IMR-90 (cell line): ENCODE data around the gene DENND2D. TPM values are rescaled to one million over a fixed set of nuclear protein-coding genes. Genes with fewer than 3 reads are reported as not detected.

Source experiments
- ATAC-seq: fragments of 200-7000 bp; cut with Tn5 transposase; 2 replicates; pipeline ENCODE4 v1.9.1; 2020; ENCODE audit warnings: low read depth, mild to moderate bottlenecking, moderate library complexity
- BruUV-seq: library from RNA; stranded (reverse); fragments of 400-500 nt; replicated peaks from 2 replicates; lab custom pipeline; 2021; lab: Mats Ljungman, UMichigan
- CTCF ChIA-PET: fragments of 300-600 bp; formaldehyde crosslinking; extraction: SDS; loops from one replicate; lab custom pipeline; 2021; ENCODE audit warnings: antibody characterized with exemption; lab: Yijun Ruan, JAX
- POLR2A ChIA-PET: fragments of 300-600 bp; sonication (Branson Sonifier 250); formaldehyde crosslinking; loops from one replicate; lab custom pipeline; 2022; ENCODE audit warnings: antibody characterized with exemption; ENCODE audit not compliant: unreplicated experiment; lab: Charles Lee
- DNase-seq: peaks from one replicate; pipeline ENCODE4 v3.0.0; 2013
- H2AFZ ChIP-seq: replicated peaks from 2 replicates; pipeline ENCODE3; 2013; ENCODE audit warnings: low read length, mild to moderate bottlenecking; ENCODE audit not compliant: poor library complexity
- H2AK5ac ChIP-seq: 2 replicates; pipeline ENCODE4 v1.6.1; 2013; ENCODE audit warnings: low read depth, low read length, inconsistent platforms
- H2AK9ac ChIP-seq: replicated peaks from 2 replicates; pipeline ENCODE3; 2013; ENCODE audit warnings: mild to moderate bottlenecking, low read depth, low read length, moderate library complexity; ENCODE audit not compliant: poor library complexity
- H2BK120ac ChIP-seq: 2 replicates; pipeline ENCODE4 v1.6.1; 2013; ENCODE audit warnings: low read depth, low read length, inconsistent platforms
- H2BK15ac ChIP-seq: 3 replicates; pipeline ENCODE4 v1.6.1; 2013; ENCODE audit warnings: low read depth, low read length, inconsistent platforms
- H2BK20ac ChIP-seq: 2 replicates; pipeline ENCODE4 v1.6.1; 2013; ENCODE audit warnings: low read depth, mild to moderate bottlenecking, inconsistent platforms, low read length, moderate library complexity
- H2BK5ac ChIP-seq: 2 replicates; pipeline ENCODE4 v1.6.1; 2013; ENCODE audit warnings: mild to moderate bottlenecking, low read depth, low read length, inconsistent platforms; ENCODE audit not compliant: poor library complexity, severe bottlenecking
- H3K14ac ChIP-seq: replicated peaks from 2 replicates; pipeline ENCODE4 v1.6.1; 2013; ENCODE audit warnings: low read depth, low read length, inconsistent platforms
- H3K18ac ChIP-seq: 2 replicates; pipeline ENCODE4 v1.6.1; 2013; ENCODE audit warnings: low read depth, low read length, control low read depth
- H3K23ac ChIP-seq: 2 replicates; pipeline ENCODE4 v1.6.1; 2013; ENCODE audit warnings: low read depth, low read length, inconsistent platforms
- H3K27ac ChIP-seq: 2 replicates; pipeline ENCODE4 v1.5.1; 2013; ENCODE audit warnings: mild to moderate bottlenecking, control low read depth, low read length; ENCODE audit not compliant: insufficient read depth
- H3K27me3 ChIP-seq: 2 replicates; pipeline ENCODE4 v1.6.1; 2013; ENCODE audit warnings: low read length; ENCODE audit not compliant: control insufficient read depth, insufficient read depth
- H3K36me3 ChIP-seq: 2 replicates; pipeline ENCODE4 v1.6.1; 2013; ENCODE audit warnings: low read length, mixed read lengths; ENCODE audit not compliant: control insufficient read depth, insufficient read depth
- H3K4ac ChIP-seq: 2 replicates; pipeline ENCODE4 v1.6.1; 2013; ENCODE audit warnings: low read depth, low read length, inconsistent platforms
- H3K4me1 ChIP-seq: 2 replicates; pipeline ENCODE4 v1.6.1; 2013; ENCODE audit warnings: low read length, mixed read lengths; ENCODE audit not compliant: control insufficient read depth, insufficient read depth
- H3K4me2 ChIP-seq: 2 replicates; pipeline ENCODE4 v1.6.1; 2013; ENCODE audit warnings: low read depth, mild to moderate bottlenecking, control low read depth, low read length, moderate library complexity
- H3K4me3 ChIP-seq: 2 replicates; pipeline ENCODE4 v1.5.1; 2013; ENCODE audit warnings: low read depth, mild to moderate bottlenecking, control low read depth, low read length, moderate library complexity; ENCODE audit not compliant: insufficient read depth
- H3K56ac ChIP-seq: 2 replicates; pipeline ENCODE4 v1.6.1; 2013; ENCODE audit warnings: low read length, inconsistent platforms; ENCODE audit not compliant: insufficient read depth; ENCODE audit errors: extremely low read depth
- H3K79me1 ChIP-seq, 2 experiments: 2 replicates each; pipeline ENCODE4 v1.6.1; 2013; ENCODE audit warnings: low read length in 2 of 2, inconsistent platforms in 1 of 2, low read depth in 1 of 2
- H3K9ac ChIP-seq: 2 replicates; pipeline ENCODE4 v1.6.1; 2013; ENCODE audit warnings: low read depth, low read length, control low read depth
- H3K9me1 ChIP-seq: 2 replicates; pipeline ENCODE4 v1.6.1; 2013; ENCODE audit warnings: low read length, inconsistent platforms; ENCODE audit not compliant: insufficient read depth
- H3K9me3 ChIP-seq: 2 replicates; pipeline ENCODE4 v1.6.1; 2013; ENCODE audit warnings: low read length; ENCODE audit not compliant: control insufficient read depth, insufficient read depth
- H4K20me1 ChIP-seq: 2 replicates; pipeline ENCODE4 v1.6.1; 2013; ENCODE audit warnings: low read length, inconsistent platforms; ENCODE audit not compliant: insufficient read depth
- H4K5ac ChIP-seq: 2 replicates; pipeline ENCODE4 v1.6.1; 2013; ENCODE audit warnings: mild to moderate bottlenecking, low read depth, low read length, control low read depth
- H4K8ac ChIP-seq, 2 experiments: 2 replicates each; pipeline ENCODE4 v1.6.1; 2013; ENCODE audit warnings: low read depth in 2 of 2, low read length in 2 of 2, control low read depth in 1 of 2, inconsistent platforms in 1 of 2
- H4K91ac ChIP-seq: 2 replicates; pipeline ENCODE4 v1.6.1; 2013; ENCODE audit warnings: low read depth, low read length, inconsistent platforms; ENCODE audit not compliant: insufficient read depth
- BHLHE40 ChIP-seq: fragments of 150-350 bp; IDR thresholded peaks from 2 replicates; pipeline ENCODE4 v1.6.1; 2016; ENCODE audit warnings: mild to moderate bottlenecking, low read depth, low read length
- CEBPB ChIP-seq: IDR thresholded peaks from 2 replicates; pipeline ENCODE4 v1.6.1; 2012; ENCODE audit warnings: low read depth, low read length, improper control_type of control experiment
- CHD1 ChIP-seq: IDR thresholded peaks from 2 replicates; pipeline ENCODE4 v1.6.1; 2012; ENCODE audit warnings: low read depth, low read length, improper control_type of control experiment
- CTCF ChIP-seq: conservative IDR thresholded peaks from 2 replicates; pipeline ENCODE4 v1.5.1; 2012; ENCODE audit warnings: mild to moderate bottlenecking, low read depth, low read length, improper control_type of control experiment
- ELK1 ChIP-seq: fragments of 150-350 bp; IDR thresholded peaks from 2 replicates; pipeline ENCODE4 v1.6.1; 2016; ENCODE audit warnings: low read depth, mild to moderate bottlenecking, low read length, moderate library complexity, borderline replicate concordance
- FOS ChIP-seq: fragments of 150-350 bp; IDR thresholded peaks from 2 replicates; pipeline ENCODE4 v1.6.1; 2016; ENCODE audit warnings: low read depth, low read length
- MAFK ChIP-seq: IDR thresholded peaks from 2 replicates; pipeline ENCODE4 v1.6.1; 2012; ENCODE audit warnings: low read depth, low read length, improper control_type of control experiment
- MAZ ChIP-seq: IDR thresholded peaks from 2 replicates; pipeline ENCODE4 v1.6.1; 2012; ENCODE audit warnings: low read depth, mild to moderate bottlenecking, low read length, improper control_type of control experiment, moderate library complexity, borderline replicate concordance
- MXI1 ChIP-seq: IDR thresholded peaks from 2 replicates; pipeline ENCODE4 v1.6.1; 2012; ENCODE audit warnings: low read depth, mild to moderate bottlenecking, low read length, moderate library complexity, borderline replicate concordance
- NFE2L2 ChIP-seq: fragments of 150-350 bp; IDR thresholded peaks from 2 replicates; pipeline ENCODE4 v1.6.1; 2016; ENCODE audit warnings: low read depth, mild to moderate bottlenecking, low read length
- POLR2A ChIP-seq: IDR thresholded peaks from 2 replicates; pipeline ENCODE4 v1.6.1; 2012; ENCODE audit warnings: mild to moderate bottlenecking, low read depth, low read length
- RAD21 ChIP-seq: IDR thresholded peaks from 2 replicates; pipeline ENCODE4 v1.6.1; 2012; ENCODE audit warnings: low read length, improper control_type of control experiment
- RCOR1 ChIP-seq: IDR thresholded peaks from 2 replicates; pipeline ENCODE4 v1.6.1; 2012; ENCODE audit warnings: mild to moderate bottlenecking, low read length, improper control_type of control experiment; ENCODE audit not compliant: insufficient replicate concordance
- RFX5 ChIP-seq: IDR thresholded peaks from 2 replicates; pipeline ENCODE4 v1.8.0; 2012; ENCODE audit warnings: low read depth, mild to moderate bottlenecking, low read length, moderate library complexity
- SMC3 ChIP-seq: fragments of 150-350 bp; IDR thresholded peaks from 2 replicates; pipeline ENCODE4 v1.6.1; 2016; ENCODE audit warnings: low read depth, mild to moderate bottlenecking, antibody characterized with exemption, low read length, moderate library complexity
- USF2 ChIP-seq: fragments of 150-350 bp; IDR thresholded peaks from 2 replicates; pipeline ENCODE4 v1.6.1; 2017; ENCODE audit warnings: mild to moderate bottlenecking, antibody characterized with exemption, low read length, low read depth
- WGBS, 2 experiments: methylation state at CpG; one replicate each; pipeline versions ENCODE4 v1.1.5 to v1.1.7; 2013; ENCODE audit warnings: missing lambda C conversion rate in 2 of 2; ENCODE audit not compliant: insufficient read length in 1 of 2; ENCODE audit errors: extremely low coverage in 2 of 2; 5-methylcytosine and 5-hydroxymethylcytosine counted together
- dilution Hi-C: fragments of 300-500 bp; cut with HindIII; formaldehyde crosslinking; loops from one replicate; pipeline ENCODE4 v1.14.3; 2018; ENCODE audit warnings: low sequenced_read_pairs; ENCODE audit not compliant: unreplicated experiment
- in situ Hi-C: fragments of 300-500 bp; cut with MboI; formaldehyde crosslinking; loops from 3 replicates; pipeline ENCODE4 v1.14.3; 2019; ENCODE audit warnings: low sequenced_read_pairs, inconsistent platforms, mixed read lengths
- intact Hi-C: fragments of 100-400 bp; cut with micrococcal nuclease; formaldehyde crosslinking; loops from 2 replicates; pipeline ENCODE4 v1.10.0; 2022
- polyA plus RNA-seq, 3 experiments: library from polyadenylated mRNA; depleted of rRNA; stranded (reverse); fragments of >200 nt; gene quantifications; 2 replicates each; pipeline ENCODE4 v1.2.3, GENCODE V29; 2012; ENCODE audit warnings: low replicate concordance in 1 of 3
- total RNA-seq: library from RNA; depleted of rRNA; stranded (reverse); fragments of >200 nt; gene quantifications from 2 replicates; pipeline ENCODE4 v1.2.3, GENCODE V29; 2012

Gene DENND2D
- total and polyA plus RNA-seq, 2 of the 4 experiments (the other 2 are of a cell fraction) = 0.86 to 0.90 TPM

GRCh38 chr1:111196213-111196612 is 4.2 kb downstream of the DENND2D start:
- Histone ChIP-seq H2AFZ (no peak overlapping the region), H3K27me3 (peaks cover 4% of the 10 kb centered on the region; the same call in 1 of the 2 replicates), H4K5ac (no peak overlapping the region), H4K91ac (no peak overlapping the region), H3K9ac (no peak overlapping the region), H3K4me1 (peaks cover 28% of the 10 kb centered on the region), H3K79me1 (0 out of 4 replicates have a peak, but pooled peaks cover 0 to 5% of the 10 kb centered on the region in 2 experiments), H3K9me1 (peaks cover 20% of the 10 kb centered on the region), H4K8ac (no peak overlapping the region), H3K23ac (no peak overlapping the region), H3K36me3 (no peaks in the 10 kb centered on the region), H3K56ac (no peak overlapping the region), H2BK15ac (no peak overlapping the region), H3K4ac (no peak overlapping the region), H2BK20ac (no peak overlapping the region), H2BK120ac (no peak overlapping the region), H3K14ac (no peak overlapping the region), H2AK5ac (no peak overlapping the region), H2BK5ac (no peak overlapping the region), H4K20me1 (no peaks in the 10 kb centered on the region), H3K18ac (no peak overlapping the region), H2AK9ac (no peak overlapping the region), H3K27ac (no peak overlapping the region), H3K4me2 (no peak overlapping the region), H3K9me3 (no peaks in the 10 kb centered on the region), H3K4me3 (no peak overlapping the region)
- dilution Hi-C loops = no loop called here
- intact Hi-C loops = no loop called here
- in situ Hi-C loops = no loop called here
- no CpG with 5 or more reads among the region's 2 CpGs for WGBS, 2 experiments
- no peak for TF ChIP-seq CHD1
- TF ChIP-seq CTCF = no peak
- no peak for TF ChIP-seq CEBPB
- TF ChIP-seq MAFK = no peak
- no peak for TF ChIP-seq USF2
- no peak for TF ChIP-seq NFE2L2
- TF ChIP-seq POLR2A = no peak
- no peak for TF ChIP-seq SMC3
- no peak for TF ChIP-seq MAZ
- TF ChIP-seq BHLHE40 = no peak
- no peak for TF ChIP-seq ELK1
- TF ChIP-seq RAD21 = no peak
- TF ChIP-seq RFX5 = no peak
- no peak for TF ChIP-seq MXI1
- TF ChIP-seq RCOR1 = no peak
- no peak for TF ChIP-seq FOS
- no peak for DNase-seq
- CTCF ChIA-PET = interaction anchor here (0.6 kb wide), 1 partner anchor 257 kb away, joined by 3 read pairs; no protein-coding TSS in a partner anchor
- no peak for ATAC-seq
- POLR2A ChIA-PET = no interaction called here
- BruUV-seq = no TSS peak
